Tibial artery (tissue), 4 donors: ENCODE data around the gene TRPM2.

Source experiments
- DNase-seq, 2 donors: peaks; one replicate each; pipeline ENCODE4 v3.0.0-alpha.2; 2019
- H3K27ac ChIP-seq, 2 donors: fragments of 200-600 bp; sonication (generic) in 1 of 2; 1 replicate in 1 of 2; 2 replicates in 1 of 2; pipeline ENCODE4 v1.5.1; 2018 to 2019; ENCODE audit warnings: mild to moderate bottlenecking in 1 of 2
- H3K27me3 ChIP-seq, 2 donors: fragments of 200-600 bp; sonication (generic) in 1 of 2; one replicate each; pipeline versions ENCODE4 v1.5.1 to v1.6.0; 2016 to 2019
- H3K36me3 ChIP-seq, 3 donors: fragments of 200-600 bp; sonication (generic) in 2 of 3; one replicate each; pipeline ENCODE4 v1.5.1; 2016 to 2019; ENCODE audit warnings: mild to moderate bottlenecking in 2 of 3
- H3K4me1 ChIP-seq, 4 donors: fragments of 200-600 bp; sonication (generic) in 2 of 4; 1 replicate in 3 of 4; 2 replicates in 1 of 4; pipeline ENCODE4 v1.5.1; 2016 to 2019
- H3K4me3 ChIP-seq, 2 donors: fragments of 200-600 bp; sonication (generic) in 1 of 2; 1 replicate in 1 of 2; 2 replicates in 1 of 2; pipeline ENCODE4 v1.5.1; 2018 to 2019; ENCODE audit warnings: mild to moderate bottlenecking in 2 of 2
- H3K9me3 ChIP-seq, 3 donors: fragments of 200-600 bp; sonication (generic) in 1 of 3; one replicate each; pipeline ENCODE4 v1.5.1; 2016 to 2019
- CTCF ChIP-seq, 2 experiments: fragments of 200-600 bp in 1 of 2; fragments of 450-650 bp in 1 of 2; IDR thresholded peaks; one replicate each; pipeline ENCODE4 v1.5.1; 2017 to 2019; ENCODE audit warnings: antibody characterized with exemption in 2 of 2, mild to moderate bottlenecking in 1 of 2, moderate library complexity in 1 of 2
- intact Hi-C: fragments of 100-400 bp; cut with DNase I; formaldehyde crosslinking; loops from one replicate; pipeline ENCODE4 v1.15.0; 2023; ENCODE audit warnings: low total_unique reads

Gene TRPM2

DNA sequence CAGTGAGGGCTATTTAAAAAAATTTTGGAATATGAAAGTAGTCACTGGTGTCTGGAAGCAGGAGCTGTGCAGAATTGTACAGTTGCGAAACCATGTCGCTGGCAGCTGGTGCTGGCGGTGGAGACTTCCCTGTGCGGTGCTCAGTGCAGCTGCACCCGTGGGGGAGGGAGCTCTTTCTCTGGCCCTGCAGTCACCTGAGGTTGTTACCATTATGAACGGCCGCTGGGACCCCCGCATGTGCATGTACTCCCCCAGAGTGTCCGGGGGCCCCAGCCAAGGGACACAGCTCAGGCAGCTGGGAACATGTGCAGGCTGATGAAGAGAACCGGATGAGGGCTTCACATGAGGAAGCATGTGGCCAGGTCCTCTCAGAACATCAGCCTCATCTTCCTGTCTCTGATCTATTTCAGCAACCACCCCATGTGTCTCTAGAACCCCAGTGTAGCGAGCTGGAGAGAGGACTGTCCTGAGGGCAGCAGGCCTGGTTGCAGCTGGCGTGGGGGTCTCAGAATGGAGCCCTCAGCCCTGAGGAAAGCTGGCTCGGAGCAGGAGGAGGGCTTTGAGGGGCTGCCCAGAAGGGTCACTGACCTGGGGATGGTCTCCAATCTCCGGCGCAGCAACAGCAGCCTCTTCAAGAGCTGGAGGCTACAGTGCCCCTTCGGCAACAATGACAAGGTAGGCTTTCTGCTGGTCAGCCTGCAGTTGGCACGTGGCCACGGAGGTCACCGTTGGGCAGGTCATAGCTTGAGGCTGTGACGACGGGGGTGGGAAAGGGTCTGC lies at the start of gene TRPM2:
TSS of gene TRPM2 (plus strand) at position 431 of the 780 bp plus-strand sequence. CDS start at position 511, 80 bp downstream.
- H3K4me3 ChIP-seq: peak within 1 kb of the TSS; percentile 17 to 28
- TF ChIP-seq CTCF (IDR thresholded peaks at IDR 0.05): no peak
- no peaks in the 10 kb centered on the region for H3K36me3 ChIP-seq
- intact Hi-C loops: no loop called here
- peak in 1 of 2 donors; percentile 50 for DNase-seq
- no peaks in the 10 kb centered on the region for H3K9me3 ChIP-seq
- H3K4me1 ChIP-seq: peaks cover 0 to 11% (median 3%) of the 10 kb centered on the region in 4 donors
- H3K27ac ChIP-seq: no peak within 1 kb of the TSS
- H3K27me3 ChIP-seq: peaks cover 0 to 64% of the 10 kb centered on the region in 2 donors

DNA sequence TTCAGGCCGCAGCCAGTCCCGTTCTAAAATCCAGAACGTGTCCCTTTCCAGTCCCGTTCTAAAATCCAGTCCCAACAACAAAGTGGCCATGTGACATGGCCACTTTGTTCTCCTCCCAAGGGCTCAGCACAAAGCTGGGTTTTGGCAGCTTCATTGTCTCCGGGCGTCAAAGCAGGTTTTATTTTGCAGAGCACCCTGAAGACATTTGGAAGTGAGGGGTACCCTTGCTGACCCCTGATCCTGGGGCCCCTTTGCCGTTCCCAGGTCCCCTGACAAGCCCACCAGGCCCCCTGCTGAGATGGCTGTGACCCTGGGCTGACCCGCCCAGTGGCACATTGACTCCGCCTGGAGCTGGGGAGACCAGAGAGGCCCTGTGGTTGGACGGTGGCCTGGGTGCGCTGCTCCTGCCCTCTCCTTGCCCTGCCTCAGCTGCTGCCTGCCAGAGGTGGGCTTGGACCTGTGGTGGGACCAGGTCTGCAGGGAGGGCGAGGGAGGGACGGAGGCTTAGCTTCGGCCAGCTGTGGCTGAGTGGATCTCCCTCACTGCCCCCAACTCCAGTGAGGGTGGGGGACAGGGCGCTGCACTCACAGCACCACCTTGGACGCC lies 49.3 kb upstream of the TRPM2 start:
- no peaks in the 10 kb centered on the region for H3K27me3 ChIP-seq
- H3K4me3 ChIP-seq: no peak overlapping the region
- peaks cover 0 to 66% (median 29%) of the 10 kb centered on the region in 4 donors for H3K4me1 ChIP-seq
- intact Hi-C loops: loop anchor here (10.0 kb wide), 1 partner anchor 491 kb away; no protein-coding TSS in a partner anchor
- DNase-seq: no peak
- H3K27ac ChIP-seq: no peak overlapping the region
- TF ChIP-seq CTCF (IDR thresholded peaks at IDR 0.05): no peak
- H3K36me3 ChIP-seq: peaks cover 6 to 23% (median 11%) of the 10 kb centered on the region in 3 donors
- no peaks in the 10 kb centered on the region for H3K9me3 ChIP-seq

- H3K36me3 ChIP-seq: peaks cover 6 to 26% (median 11%) of the 10 kb centered on the region in 3 donors
- H3K4me1 ChIP-seq: peaks cover 0 to 61% (median 25%) of the 10 kb centered on the region in 4 donors
- no peaks in the 10 kb centered on the region for H3K9me3 ChIP-seq
- no peak overlapping the region for H3K27ac ChIP-seq
- no peak for DNase-seq
- H3K4me3 ChIP-seq: no peak overlapping the region
- peak; percentile 40 to 50 for TF ChIP-seq CTCF (IDR thresholded peaks at IDR 0.05)
- intact Hi-C loops: loop anchor here (10.0 kb wide), 1 partner anchor 490 kb away; no protein-coding TSS in a partner anchor
- H3K27me3 ChIP-seq: no peaks in the 10 kb centered on the region
Measured at GRCh38 chr21:44304877-44305293, 48.5 kb upstream of the TRPM2 start.

DNA sequence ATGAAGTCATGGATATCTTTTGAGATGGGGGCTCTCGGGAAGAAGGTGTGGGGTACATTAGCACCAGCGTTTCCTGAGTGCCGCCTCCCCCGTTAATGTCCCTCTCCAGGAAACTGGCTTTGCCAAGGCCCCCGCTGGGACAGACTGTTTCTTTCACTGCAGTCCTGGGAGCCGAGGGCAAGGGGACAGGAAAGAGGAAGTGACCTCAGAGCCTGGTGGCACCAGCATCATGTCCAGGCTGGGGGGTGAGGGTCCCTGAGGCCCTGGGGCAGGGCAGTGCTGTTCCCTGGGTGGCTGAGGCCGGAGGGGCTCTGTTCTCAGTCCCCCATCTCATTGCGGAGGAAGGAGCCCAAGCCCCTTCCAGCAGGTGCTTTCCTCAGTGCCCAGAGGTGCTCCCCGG lies 47.7 kb upstream of the TRPM2 start:
- Histone ChIP-seq H3K36me3 (peaks cover 9 to 34% (median 15%) of the 10 kb centered on the region in 3 donors), H3K9me3 (no peaks in the 10 kb centered on the region), H3K27ac (no peak overlapping the region), H3K4me3 (no peak overlapping the region), H3K27me3 (no peaks in the 10 kb centered on the region), H3K4me1 (peaks cover 0 to 59% (median 24%) of the 10 kb centered on the region in 4 donors)
- no peak for TF ChIP-seq CTCF (IDR thresholded peaks at IDR 0.05)
- DNase-seq: no peak
- intact Hi-C loops: loop anchor here (10.0 kb wide), 1 partner anchor 489 kb away; no protein-coding TSS in a partner anchor

- Histone ChIP-seq H3K4me3 (no peak overlapping the region), H3K9me3 (no peaks in the 10 kb centered on the region), H3K27me3 (no peaks in the 10 kb centered on the region), H3K27ac (no peak overlapping the region), H3K4me1 (peaks cover 0 to 45% (median 11%) of the 10 kb centered on the region in 4 donors), H3K36me3 (peaks cover 20 to 48% (median 30%) of the 10 kb centered on the region in 3 donors)
- DNase-seq: no peak
- intact Hi-C loops: loop anchor here (10.0 kb wide), 1 partner anchor 488 kb away; no protein-coding TSS in a partner anchor
- TF ChIP-seq CTCF (IDR thresholded peaks at IDR 0.05): no peak
Measured at GRCh38 chr21:44306936-44307704, 46.3 kb upstream of the TRPM2 start.
